Measurements from ENCODE around the gene NLE1. TPM values are rescaled to one million over a fixed set of nuclear protein-coding genes. Genes with fewer than 3 reads are reported as not detected.

NLE1 gene
- polyA plus RNA-seq, 1 donor (not counting 4 experiments of a cell fraction or from before 2014, with no cell fraction given), result 13.5 TPM

DNA sequence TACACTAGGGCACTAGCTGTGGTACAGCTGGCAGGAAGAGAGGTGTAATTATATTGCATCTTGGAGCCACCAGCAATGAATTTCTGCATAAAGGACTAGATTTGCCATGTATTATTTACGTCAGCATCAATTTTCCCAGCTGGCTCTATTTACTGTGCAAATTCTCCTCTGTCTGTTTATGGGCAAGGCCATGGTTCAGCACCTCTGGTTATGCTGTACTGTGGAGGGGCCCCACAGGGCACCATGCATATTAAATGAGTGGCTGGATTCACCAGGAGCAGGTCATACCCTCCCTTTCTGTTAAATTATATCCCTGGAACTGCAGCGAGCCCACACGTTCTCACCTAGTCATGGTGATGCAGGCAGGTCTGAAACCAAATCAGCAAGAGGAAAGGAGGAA lies 42.2 kb downstream of the NLE1 start:
- H3K27ac ChIP-seq (ENCODE audit: control insufficient read depth, insufficient read depth, low read length), result no peak overlapping the region
- H3K9ac ChIP-seq (ENCODE audit: control insufficient read depth, extremely low read depth, insufficient read depth, low read length), result no peak overlapping the region
- no peak overlapping the region for H3K4me2 ChIP-seq (ENCODE audit: control insufficient read depth, extremely low read depth, insufficient read depth, low read depth, low read length)
- no peaks in the 10 kb centered on the region for H3K27me3 ChIP-seq (ENCODE audit: control insufficient read depth, extremely low read depth, insufficient read depth, low read length)
- H3K4me1 ChIP-seq (ENCODE audit: control insufficient read depth, extremely low read depth, insufficient read depth, low read length), result peaks cover under 1% of the 10 kb centered on the region
- H3K9me1 ChIP-seq (ENCODE audit: control insufficient read depth, extremely low read depth, insufficient read depth, low read length), result no peaks in the 10 kb centered on the region
- TF ChIP-seq CTCF (optimal IDR thresholded peaks at IDR 0.05 in 1 of 3, IDR thresholded peaks at IDR 0.05 in 1 of 3, conservative IDR thresholded peaks at IDR 0.05 in 1 of 3; ENCODE audit: extremely low read depth in 1 of 3, insufficient read depth in 2 of 3, low read length in 3 of 3) (no peak), EZH2 (IDR thresholded peaks at IDR 0.05; ENCODE audit: low read length) (no peak)
- no peak overlapping the region for H2AFZ ChIP-seq (ENCODE audit: control insufficient read depth, low read length)
- H3K36me3 ChIP-seq (ENCODE audit: control insufficient read depth in 2 of 2, extremely low read depth in 1 of 2, insufficient read depth in 2 of 2, low read length in 2 of 2), result peaks cover 0 to 3% of the 10 kb centered on the region in 2 experiments
- dilution Hi-C loops (cut with MboI; ENCODE audit: extremely low pct_ligation_motif_present, low sequenced_read_pairs), result no loop called here
- H3K79me2 ChIP-seq (ENCODE audit: control insufficient read depth, insufficient read depth, low read length), result no peaks in the 10 kb centered on the region
- no peak overlapping the region for H3K4me3 ChIP-seq (ENCODE audit: control insufficient read depth in 2 of 3, extremely low read depth in 1 of 3, insufficient read depth in 2 of 3, low read depth in 1 of 3, low read length in 3 of 3)
- DNase-seq (ENCODE audit: low read depth, low spot score) (no peak), FAIRE-seq (no peak)
- no peaks in the 10 kb centered on the region for H4K20me1 ChIP-seq (ENCODE audit: control insufficient read depth, extremely low read depth, insufficient read depth, low read length)
- no peaks in the 10 kb centered on the region for H3K9me3 ChIP-seq (ENCODE audit: control insufficient read depth, low read depth, low read length)

DNA sequence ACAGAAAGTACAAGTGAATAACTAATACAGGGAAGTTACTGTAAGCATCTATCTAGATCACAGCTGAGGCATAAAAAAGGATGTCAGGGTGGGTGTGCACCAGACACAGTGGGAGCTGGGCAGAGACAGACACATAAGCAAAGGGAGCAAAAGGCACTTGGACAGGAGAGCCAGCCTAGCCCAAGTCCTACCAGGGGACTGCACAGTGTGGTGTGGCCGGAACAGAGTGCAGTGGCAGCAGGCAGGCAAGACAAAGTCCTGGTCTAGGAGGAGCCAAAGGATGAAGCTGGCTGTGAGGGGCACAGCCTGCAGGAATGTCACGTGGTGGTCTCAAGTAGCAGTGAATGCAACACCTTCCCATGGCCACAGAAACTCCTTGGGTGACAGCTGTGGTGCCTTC lies 44.3 kb downstream of the NLE1 start:
- peaks cover 0 to 3% of the 10 kb centered on the region in 2 experiments for H3K36me3 ChIP-seq (ENCODE audit: control insufficient read depth in 2 of 2, extremely low read depth in 1 of 2, insufficient read depth in 2 of 2, low read length in 2 of 2)
- no peak overlapping the region for H2AFZ ChIP-seq (ENCODE audit: control insufficient read depth, low read length)
- no peak for FAIRE-seq
- no peak overlapping the region for H3K27ac ChIP-seq (ENCODE audit: control insufficient read depth, insufficient read depth, low read length)
- H3K79me2 ChIP-seq (ENCODE audit: control insufficient read depth, insufficient read depth, low read length), result no peaks in the 10 kb centered on the region
- H3K9me3 ChIP-seq (ENCODE audit: control insufficient read depth, low read depth, low read length), result no peaks in the 10 kb centered on the region
- peaks cover 5% of the 10 kb centered on the region for H3K4me1 ChIP-seq (ENCODE audit: control insufficient read depth, extremely low read depth, insufficient read depth, low read length)
- H3K4me3 ChIP-seq (ENCODE audit: control insufficient read depth in 2 of 3, extremely low read depth in 1 of 3, insufficient read depth in 2 of 3, low read depth in 1 of 3, low read length in 3 of 3), result no peak overlapping the region
- TF ChIP-seq CTCF (optimal IDR thresholded peaks at IDR 0.05 in 1 of 3, IDR thresholded peaks at IDR 0.05 in 1 of 3, conservative IDR thresholded peaks at IDR 0.05 in 1 of 3; ENCODE audit: extremely low read depth in 1 of 3, insufficient read depth in 2 of 3, low read length in 3 of 3) (no peak), EZH2 (IDR thresholded peaks at IDR 0.05; ENCODE audit: low read length) (no peak)
- no peaks in the 10 kb centered on the region for H3K9me1 ChIP-seq (ENCODE audit: control insufficient read depth, extremely low read depth, insufficient read depth, low read length)
- no peaks in the 10 kb centered on the region for H3K27me3 ChIP-seq (ENCODE audit: control insufficient read depth, extremely low read depth, insufficient read depth, low read length)
- DNase-seq (ENCODE audit: low read depth, low spot score), result no peak
- dilution Hi-C loops (cut with MboI; ENCODE audit: extremely low pct_ligation_motif_present, low sequenced_read_pairs), result no loop called here
- no peak overlapping the region for H3K4me2 ChIP-seq (ENCODE audit: control insufficient read depth, extremely low read depth, insufficient read depth, low read depth, low read length)
- no peak overlapping the region for H3K9ac ChIP-seq (ENCODE audit: control insufficient read depth, extremely low read depth, insufficient read depth, low read length)
- H4K20me1 ChIP-seq (ENCODE audit: control insufficient read depth, extremely low read depth, insufficient read depth, low read length), result no peaks in the 10 kb centered on the region
